Colonic mucosa (tissue), 4 donors: ENCODE results near the gene DENND2C. TPM values are rescaled to one million over a fixed set of nuclear protein-coding genes. Genes with fewer than 3 reads are reported as not detected.

ENCODE experiments used
- DNase-seq: peaks from one replicate; pipeline ENCODE4 v3.0.0-alpha.2; 2020
- H3K27ac ChIP-seq: fragments of 200-600 bp; one replicate; pipeline ENCODE4 v1.8.0; 2021
- H3K27me3 ChIP-seq: fragments of 200-600 bp; one replicate; pipeline ENCODE4 v1.8.0; 2021
- H3K36me3 ChIP-seq: fragments of 200-600 bp; one replicate; pipeline ENCODE4 v1.8.0; 2021
- H3K4me1 ChIP-seq: fragments of 200-600 bp; one replicate; pipeline ENCODE4 v1.8.0; 2021; ENCODE audit warnings: mild to moderate bottlenecking
- H3K4me3 ChIP-seq: fragments of 200-600 bp; one replicate; pipeline ENCODE4 v1.8.0; 2021
- H3K9ac ChIP-seq, 2 donors: one replicate each; pipeline ENCODE4 v1.7.0; 2013; ENCODE audit warnings: control low read depth in 2 of 2, low read depth in 2 of 2, low read length in 2 of 2
- H3K9me3 ChIP-seq: fragments of 200-600 bp; one replicate; pipeline ENCODE4 v1.8.0; 2021
- CTCF ChIP-seq: fragments of 200-600 bp; IDR thresholded peaks from one replicate; pipeline ENCODE4 v1.8.0; 2022; ENCODE audit warnings: antibody characterized with exemption, mild to moderate bottlenecking
- intact Hi-C: fragments of 100-400 bp; cut with DNase I; formaldehyde crosslinking; loops from one replicate; pipeline ENCODE4 v1.14.1; 2022
- total RNA-seq, 2 donors: library from RNA; stranded (reverse); fragmentation: NEBNext Ultra II Directional in 1 of 2; extraction: Animal tissue kit (Norgen Biotek cat#: 25700) in 1 of 2; gene quantifications; one replicate each; pipeline ENCODE4 v1.2.1, GENCODE V29; 2021
- donor health status: healthy.
- donor health status: DM: no; HTN: no; CAD: no.
- donor health status: DM: no; HTN: no; CAD: no.

DENND2C gene
- total RNA-seq, 2 donors from 2014 or later: 0.84 to 1.3 TPM

- intact Hi-C loops: no loop called here
- H3K4me3 ChIP-seq: no peak overlapping the region
- H3K27me3 ChIP-seq: no peaks in the 10 kb centered on the region
- H3K36me3 ChIP-seq: no peaks in the 10 kb centered on the region
- no peak overlapping the region for H3K9ac ChIP-seq
- H3K27ac ChIP-seq: no peak overlapping the region
- no peak for TF ChIP-seq CTCF
- DNase-seq: no peak
- no peaks in the 10 kb centered on the region for H3K9me3 ChIP-seq
- no peaks in the 10 kb centered on the region for H3K4me1 ChIP-seq
These were observed 124.1 kb downstream of the DENND2C start for GRCh38 chr1:114545796-114546195.

GRCh38 chr1:114545315-114545714 lies 124.5 kb downstream of the DENND2C start:
- Histone ChIP-seq H3K27me3 (no peaks in the 10 kb centered on the region), H3K36me3 (no peaks in the 10 kb centered on the region), H3K4me1 (no peaks in the 10 kb centered on the region), H3K9me3 (no peaks in the 10 kb centered on the region), H3K4me3 (no peak overlapping the region), H3K27ac (no peak overlapping the region), H3K9ac (no peak overlapping the region)
- TF ChIP-seq CTCF: no peak
- no peak for DNase-seq
- intact Hi-C loops: no loop called here

- intact Hi-C loops: no loop called here
- Histone ChIP-seq H3K4me1 (no peaks in the 10 kb centered on the region), H3K27me3 (no peaks in the 10 kb centered on the region), H3K4me3 (no peak overlapping the region), H3K36me3 (no peaks in the 10 kb centered on the region), H3K27ac (no peak overlapping the region), H3K9me3 (no peaks in the 10 kb centered on the region), H3K9ac (no peak overlapping the region)
- TF ChIP-seq CTCF: no peak
- no peak for DNase-seq
These were observed 129.0 kb downstream of the DENND2C start for GRCh38 chr1:114540821-114541220.

GRCh38 chr1:114540272-114540671 lies 129.6 kb downstream of the DENND2C start:
- DNase-seq: no peak
- no peaks in the 10 kb centered on the region for H3K36me3 ChIP-seq
- no peak overlapping the region for H3K9ac ChIP-seq
- TF ChIP-seq CTCF: no peak
- no peak overlapping the region for H3K4me3 ChIP-seq
- no peaks in the 10 kb centered on the region for H3K4me1 ChIP-seq
- intact Hi-C loops: no loop called here
- H3K9me3 ChIP-seq: no peaks in the 10 kb centered on the region
- H3K27me3 ChIP-seq: no peaks in the 10 kb centered on the region
- no peak overlapping the region for H3K27ac ChIP-seq

GRCh38 chr1:114536043-114536442 lies 133.8 kb downstream of the DENND2C start:
- no peak overlapping the region for H3K9ac ChIP-seq
- H3K4me3 ChIP-seq: no peak overlapping the region
- no peaks in the 10 kb centered on the region for H3K27me3 ChIP-seq
- TF ChIP-seq CTCF: no peak
- no peaks in the 10 kb centered on the region for H3K9me3 ChIP-seq
- H3K27ac ChIP-seq: no peak overlapping the region
- H3K4me1 ChIP-seq: no peaks in the 10 kb centered on the region
- intact Hi-C loops: no loop called here
- no peak for DNase-seq
- H3K36me3 ChIP-seq: no peaks in the 10 kb centered on the region

GRCh38 chr1:114535401-114535800 lies 134.4 kb downstream of the DENND2C start:
- no peak for TF ChIP-seq CTCF
- Histone ChIP-seq H3K27me3 (no peaks in the 10 kb centered on the region), H3K27ac (no peak overlapping the region), H3K9me3 (no peaks in the 10 kb centered on the region), H3K4me3 (no peak overlapping the region), H3K4me1 (no peaks in the 10 kb centered on the region), H3K9ac (no peak overlapping the region), H3K36me3 (no peaks in the 10 kb centered on the region)
- no peak for DNase-seq
- intact Hi-C loops: no loop called here
